HL-60 (cell line): Measurements from ENCODE around the gene SLC25A4.

Experiments
- DNase-seq, 2 experiments: peaks; one replicate each; pipeline ENCODE4 v3.0.0-alpha.2; 2010 to 2020; ENCODE audit warnings: low read depth in 1 of 2, low spot score in 1 of 2
- H3K27ac ChIP-seq: fragments of 250-450 bp; sonication (Bioruptor Pico); replicated peaks from 2 replicates; pipeline ENCODE4 v1.5.1; 2020; ENCODE audit warnings: mild to moderate bottlenecking, moderate library complexity
- H3K27me3 ChIP-seq: fragments of 250-450 bp; sonication (Bioruptor Pico); 2 replicates; pipeline ENCODE4 v1.5.1; 2021; ENCODE audit warnings: mild to moderate bottlenecking, moderate library complexity; ENCODE audit not compliant: insufficient read depth, poor library complexity, severe bottlenecking
- H3K4me3 ChIP-seq: replicated peaks from 2 replicates; pipeline ENCODE4 v1.5.1; 2011; ENCODE audit warnings: mild to moderate bottlenecking, control low read depth, low read length; ENCODE audit not compliant: insufficient read depth
- GABPA ChIP-seq: IDR thresholded peaks from 2 replicates; pipeline ENCODE4 v1.6.1; 2012; ENCODE audit warnings: low read depth
- POLR2AphosphoS5 ChIP-seq: IDR thresholded peaks from 2 replicates; pipeline ENCODE4 v1.6.1; 2012; ENCODE audit warnings: low read depth
- SPI1 ChIP-seq: IDR thresholded peaks from 2 replicates; pipeline ENCODE4 v1.6.1; 2012; ENCODE audit warnings: low read depth, mild to moderate bottlenecking, borderline replicate concordance
- TF ChIP-seq, protein P1 (sequence below): IDR thresholded peaks from one replicate; pipeline ENCODE4 v1.5.1; 2011; ENCODE audit warnings: low read length, control low read depth, inconsistent platforms; ENCODE audit not compliant: insufficient read depth
- TF ChIP-seq, protein P2 (sequence below): IDR thresholded peaks from 2 replicates; pipeline ENCODE4 v1.6.1; 2012; ENCODE audit warnings: low read depth; ENCODE audit not compliant: insufficient replicate concordance

Gene SLC25A4

GRCh38 chr4:185098474-185098873 lies 44.6 kb upstream of the SLC25A4 start:
- TF ChIP-seq, protein P1, sequence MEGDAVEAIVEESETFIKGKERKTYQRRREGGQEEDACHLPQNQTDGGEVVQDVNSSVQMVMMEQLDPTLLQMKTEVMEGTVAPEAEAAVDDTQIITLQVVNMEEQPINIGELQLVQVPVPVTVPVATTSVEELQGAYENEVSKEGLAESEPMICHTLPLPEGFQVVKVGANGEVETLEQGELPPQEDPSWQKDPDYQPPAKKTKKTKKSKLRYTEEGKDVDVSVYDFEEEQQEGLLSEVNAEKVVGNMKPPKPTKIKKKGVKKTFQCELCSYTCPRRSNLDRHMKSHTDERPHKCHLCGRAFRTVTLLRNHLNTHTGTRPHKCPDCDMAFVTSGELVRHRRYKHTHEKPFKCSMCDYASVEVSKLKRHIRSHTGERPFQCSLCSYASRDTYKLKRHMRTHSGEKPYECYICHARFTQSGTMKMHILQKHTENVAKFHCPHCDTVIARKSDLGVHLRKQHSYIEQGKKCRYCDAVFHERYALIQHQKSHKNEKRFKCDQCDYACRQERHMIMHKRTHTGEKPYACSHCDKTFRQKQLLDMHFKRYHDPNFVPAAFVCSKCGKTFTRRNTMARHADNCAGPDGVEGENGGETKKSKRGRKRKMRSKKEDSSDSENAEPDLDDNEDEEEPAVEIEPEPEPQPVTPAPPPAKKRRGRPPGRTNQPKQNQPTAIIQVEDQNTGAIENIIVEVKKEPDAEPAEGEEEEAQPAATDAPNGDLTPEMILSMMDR, result no peak
- TF ChIP-seq POLR2AphosphoS5 (no peak), GABPA (no peak), SPI1 (no peak)
- TF ChIP-seq, protein P2, sequence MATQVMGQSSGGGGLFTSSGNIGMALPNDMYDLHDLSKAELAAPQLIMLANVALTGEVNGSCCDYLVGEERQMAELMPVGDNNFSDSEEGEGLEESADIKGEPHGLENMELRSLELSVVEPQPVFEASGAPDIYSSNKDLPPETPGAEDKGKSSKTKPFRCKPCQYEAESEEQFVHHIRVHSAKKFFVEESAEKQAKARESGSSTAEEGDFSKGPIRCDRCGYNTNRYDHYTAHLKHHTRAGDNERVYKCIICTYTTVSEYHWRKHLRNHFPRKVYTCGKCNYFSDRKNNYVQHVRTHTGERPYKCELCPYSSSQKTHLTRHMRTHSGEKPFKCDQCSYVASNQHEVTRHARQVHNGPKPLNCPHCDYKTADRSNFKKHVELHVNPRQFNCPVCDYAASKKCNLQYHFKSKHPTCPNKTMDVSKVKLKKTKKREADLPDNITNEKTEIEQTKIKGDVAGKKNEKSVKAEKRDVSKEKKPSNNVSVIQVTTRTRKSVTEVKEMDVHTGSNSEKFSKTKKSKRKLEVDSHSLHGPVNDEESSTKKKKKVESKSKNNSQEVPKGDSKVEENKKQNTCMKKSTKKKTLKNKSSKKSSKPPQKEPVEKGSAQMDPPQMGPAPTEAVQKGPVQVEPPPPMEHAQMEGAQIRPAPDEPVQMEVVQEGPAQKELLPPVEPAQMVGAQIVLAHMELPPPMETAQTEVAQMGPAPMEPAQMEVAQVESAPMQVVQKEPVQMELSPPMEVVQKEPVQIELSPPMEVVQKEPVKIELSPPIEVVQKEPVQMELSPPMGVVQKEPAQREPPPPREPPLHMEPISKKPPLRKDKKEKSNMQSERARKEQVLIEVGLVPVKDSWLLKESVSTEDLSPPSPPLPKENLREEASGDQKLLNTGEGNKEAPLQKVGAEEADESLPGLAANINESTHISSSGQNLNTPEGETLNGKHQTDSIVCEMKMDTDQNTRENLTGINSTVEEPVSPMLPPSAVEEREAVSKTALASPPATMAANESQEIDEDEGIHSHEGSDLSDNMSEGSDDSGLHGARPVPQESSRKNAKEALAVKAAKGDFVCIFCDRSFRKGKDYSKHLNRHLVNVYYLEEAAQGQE, result no peak
- Histone ChIP-seq H3K4me3 (no peak overlapping the region), H3K27ac (no peak overlapping the region), H3K27me3 (no peaks in the 10 kb centered on the region)
- no peak for DNase-seq

- no peaks in the 10 kb centered on the region for H3K27me3 ChIP-seq
- no peak for DNase-seq
- no peak overlapping the region for H3K4me3 ChIP-seq
- H3K27ac ChIP-seq, result no peak overlapping the region
- TF ChIP-seq SPI1, result no peak
- no peak for TF ChIP-seq GABPA
- no peak for TF ChIP-seq POLR2AphosphoS5
- TF ChIP-seq, protein P2, result no peak
- TF ChIP-seq, protein P1, result no peak
Observed at GRCh38 chr4:185099024-185099682, 43.9 kb upstream of the SLC25A4 start.

GRCh38 chr4:185099940-185100339 lies 43.1 kb upstream of the SLC25A4 start:
- no peak for TF ChIP-seq GABPA
- TF ChIP-seq, protein P1, result no peak
- TF ChIP-seq, protein P2, result no peak
- no peak for TF ChIP-seq SPI1
- TF ChIP-seq POLR2AphosphoS5, result no peak
- no peak for DNase-seq
- Histone ChIP-seq H3K27me3 (no peaks in the 10 kb centered on the region), H3K4me3 (no peak overlapping the region), H3K27ac (no peak overlapping the region)
